Natural killer cell (primary cell): Measurements from ENCODE around the gene ST3GAL3. TPM values are rescaled to one million over a fixed set of nuclear protein-coding genes. Genes with fewer than 3 reads are reported as not detected.

Source experiments
- ATAC-seq, 3 donors: fragments of 150-1000 bp in 2 of 3; fragments of 200-7000 bp in 1 of 3; cut with Tn5 transposase; 1 replicate in 1 of 3; 2 replicates in 2 of 3; pipeline ENCODE4 v1.10.0; 2021; ENCODE audit warnings: mild to moderate bottlenecking in 2 of 3, moderate library complexity in 2 of 3
- DNase-seq, 2 donors: peaks; one replicate each; pipeline versions ENCODE4 v3.0.0 to v3.0.0-alpha.2; 2013 to 2021; ENCODE audit warnings: mixed read lengths in 1 of 2
- H3K27ac ChIP-seq: one replicate; pipeline ENCODE4 v1.5.1; 2013; ENCODE audit warnings: mild to moderate bottlenecking, low read length
- H3K27me3 ChIP-seq: one replicate; pipeline ENCODE4 v1.6.1; 2013; ENCODE audit warnings: low read length; ENCODE audit not compliant: control insufficient read depth, insufficient read depth
- H3K36me3 ChIP-seq: one replicate; pipeline ENCODE4 v1.6.1; 2013; ENCODE audit warnings: low read length; ENCODE audit not compliant: control insufficient read depth, insufficient read depth
- H3K4me1 ChIP-seq: one replicate; pipeline ENCODE4 v1.6.1; 2013; ENCODE audit warnings: low read length; ENCODE audit not compliant: control insufficient read depth, insufficient read depth
- H3K4me3 ChIP-seq: one replicate; pipeline ENCODE4 v1.5.1; 2013; ENCODE audit warnings: low read length
- H3K9me3 ChIP-seq: one replicate; pipeline ENCODE4 v1.6.1; 2013; ENCODE audit warnings: low read length; ENCODE audit not compliant: control insufficient read depth, insufficient read depth
- H3K27ac Mint-ChIP-seq, 2 donors: one replicate each; pipeline ENCODE4 v1.8.0; 2022; ENCODE audit warnings: mild to moderate bottlenecking in 2 of 2, mixed read lengths in 2 of 2, moderate library complexity in 1 of 2
- H3K27me3 Mint-ChIP-seq, 2 donors: one replicate each; pipeline ENCODE4 v1.8.0; 2022; ENCODE audit warnings: low read depth in 2 of 2, mixed read lengths in 2 of 2
- H3K36me3 Mint-ChIP-seq: one replicate; pipeline ENCODE4 v1.8.0; 2022; ENCODE audit warnings: mixed read lengths
- H3K4me1 Mint-ChIP-seq, 2 donors: one replicate each; pipeline ENCODE4 v1.8.0; 2022; ENCODE audit warnings: mixed read lengths in 2 of 2
- H3K4me3 Mint-ChIP-seq: one replicate; pipeline ENCODE4 v1.8.0; 2022; ENCODE audit warnings: mild to moderate bottlenecking, moderate library complexity, mixed read lengths
- H3K9me3 Mint-ChIP-seq, 2 donors: one replicate each; pipeline ENCODE4 v1.8.0; 2022; ENCODE audit warnings: mixed read lengths in 2 of 2
- WGBS: methylation state at CpG from one replicate; pipeline ENCODE4 v1.1.7; 2013; ENCODE audit warnings: missing lambda C conversion rate; ENCODE audit not compliant: insufficient coverage; 5-methylcytosine and 5-hydroxymethylcytosine counted together
- intact Hi-C: fragments of 100-400 bp; cut with micrococcal nuclease; formaldehyde crosslinking; loops from one replicate; pipeline ENCODE4 v1.14.2; 2022
- total RNA-seq, 4 donors: library from RNA; stranded (reverse); fragments of 120-200 nt in 1 of 4; gene quantifications; one replicate each; pipeline versions ENCODE4 v1.2.3 to v1.2.4, GENCODE V29; 2013 to 2022
- TF ChIP-seq, protein P1 (sequence below): fragments of 200-600 bp; IDR thresholded peaks from one replicate; pipeline ENCODE4 v1.8.0; 2022; ENCODE audit warnings: antibody characterized with exemption

The ST3GAL3 gene
- total RNA-seq, 3 donors from 2014 or later (not counting 1 experiment from before 2014, with no cell fraction given): 22.2 to 27.3 (median 22.3) TPM

- no peaks in the 10 kb centered on the region for H3K9me3 ChIP-seq
- no peak overlapping the region for H3K27ac ChIP-seq
- 32% methylated on average over 5 of the region's 6 CpGs for WGBS
- H3K4me3 Mint-ChIP-seq: no peak overlapping the region
- no peak overlapping the region for H3K27ac Mint-ChIP-seq
- no peaks in the 10 kb centered on the region for H3K27me3 Mint-ChIP-seq
- intact Hi-C loops: no loop called here
- H3K36me3 ChIP-seq: peaks cover 4% of the 10 kb centered on the region
- H3K27me3 ChIP-seq: no peaks in the 10 kb centered on the region
- H3K4me1 ChIP-seq: peaks cover 27% of the 10 kb centered on the region
- H3K9me3 Mint-ChIP-seq: no peaks in the 10 kb centered on the region
- H3K36me3 Mint-ChIP-seq: no peaks in the 10 kb centered on the region
- DNase-seq (peak in 1 of 2 donors; percentile 86), ATAC-seq (peak in 1 of 3 donors; percentile 36)
- no peak overlapping the region for H3K4me3 ChIP-seq
- H3K4me1 Mint-ChIP-seq: peaks cover 22 to 25% of the 10 kb centered on the region in 2 donors
- TF ChIP-seq, protein P1, sequence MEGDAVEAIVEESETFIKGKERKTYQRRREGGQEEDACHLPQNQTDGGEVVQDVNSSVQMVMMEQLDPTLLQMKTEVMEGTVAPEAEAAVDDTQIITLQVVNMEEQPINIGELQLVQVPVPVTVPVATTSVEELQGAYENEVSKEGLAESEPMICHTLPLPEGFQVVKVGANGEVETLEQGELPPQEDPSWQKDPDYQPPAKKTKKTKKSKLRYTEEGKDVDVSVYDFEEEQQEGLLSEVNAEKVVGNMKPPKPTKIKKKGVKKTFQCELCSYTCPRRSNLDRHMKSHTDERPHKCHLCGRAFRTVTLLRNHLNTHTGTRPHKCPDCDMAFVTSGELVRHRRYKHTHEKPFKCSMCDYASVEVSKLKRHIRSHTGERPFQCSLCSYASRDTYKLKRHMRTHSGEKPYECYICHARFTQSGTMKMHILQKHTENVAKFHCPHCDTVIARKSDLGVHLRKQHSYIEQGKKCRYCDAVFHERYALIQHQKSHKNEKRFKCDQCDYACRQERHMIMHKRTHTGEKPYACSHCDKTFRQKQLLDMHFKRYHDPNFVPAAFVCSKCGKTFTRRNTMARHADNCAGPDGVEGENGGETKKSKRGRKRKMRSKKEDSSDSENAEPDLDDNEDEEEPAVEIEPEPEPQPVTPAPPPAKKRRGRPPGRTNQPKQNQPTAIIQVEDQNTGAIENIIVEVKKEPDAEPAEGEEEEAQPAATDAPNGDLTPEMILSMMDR: no peak
Measured at GRCh38 chr1:43836267-43836951, 129.1 kb downstream of the ST3GAL3 start.

- Mint-ChIP-seq H3K9me3 (no peaks in the 10 kb centered on the region), H3K4me3 (no peak overlapping the region), H3K4me1 (peaks cover 22 to 25% of the 10 kb centered on the region in 2 donors), H3K27me3 (no peaks in the 10 kb centered on the region), H3K27ac (no peak overlapping the region), H3K36me3 (peaks cover 8% of the 10 kb centered on the region)
- no peaks in the 10 kb centered on the region for H3K9me3 ChIP-seq
- no peak for ATAC-seq
- TF ChIP-seq, protein P1: no peak
- H3K27ac ChIP-seq: no peak overlapping the region
- no peak for DNase-seq
- H3K4me3 ChIP-seq: no peak overlapping the region
- H3K27me3 ChIP-seq: no peaks in the 10 kb centered on the region
- intact Hi-C loops: no loop called here
- WGBS: 92% methylated on average over 5 of the region's 5 CpGs
- H3K4me1 ChIP-seq: peaks cover 19% of the 10 kb centered on the region
- peaks cover 15% of the 10 kb centered on the region for H3K36me3 ChIP-seq
Measured at GRCh38 chr1:43839056-43839455, 131.7 kb downstream of the ST3GAL3 start.

DNA sequence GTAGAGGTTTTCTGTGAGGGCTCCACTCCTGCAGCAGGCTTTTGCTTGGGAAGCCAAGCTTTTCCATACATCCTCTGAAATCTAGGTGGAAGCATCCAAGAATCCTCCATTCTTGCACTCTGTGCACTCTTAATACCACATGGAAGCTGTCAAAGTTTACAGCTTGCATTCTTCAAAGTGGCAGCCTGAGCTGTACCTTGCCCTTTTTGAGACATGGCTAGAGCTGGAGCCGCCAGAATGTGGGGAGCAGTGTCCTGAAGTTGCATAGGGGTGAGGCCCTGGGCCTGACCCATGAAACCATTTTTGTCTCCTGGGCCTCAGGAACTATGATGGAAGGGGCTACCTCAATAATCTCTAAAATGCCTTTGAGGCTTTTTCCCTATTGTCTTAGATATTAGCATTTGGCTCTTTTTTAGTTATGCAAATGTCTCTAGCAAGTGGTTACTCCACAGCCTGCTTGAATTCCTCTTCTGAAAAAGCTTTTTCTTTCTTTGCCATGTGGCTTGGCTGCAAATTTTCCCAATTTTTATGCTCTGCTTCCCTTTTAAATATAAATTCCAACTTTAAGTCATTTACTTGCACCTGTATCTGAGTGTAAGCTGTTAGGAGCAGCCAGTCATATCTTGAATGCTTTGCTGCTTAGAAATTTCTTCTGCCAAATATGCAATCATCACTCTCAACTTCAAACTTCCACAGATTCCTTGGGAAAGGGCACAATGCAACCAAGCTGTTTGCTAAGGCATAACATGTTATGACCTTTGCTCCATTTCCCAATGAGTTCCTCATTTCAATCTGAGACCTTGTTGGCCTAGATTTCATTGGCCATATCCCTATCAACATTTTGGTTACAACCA lies 134.2 kb downstream of the ST3GAL3 start:
- H3K27me3 ChIP-seq: no peaks in the 10 kb centered on the region
- peaks cover 12 to 13% of the 10 kb centered on the region in 2 donors for H3K4me1 Mint-ChIP-seq
- intact Hi-C loops: no loop called here
- no peak overlapping the region for H3K27ac Mint-ChIP-seq
- 100% methylated on average over 1 of the region's 1 CpG for WGBS
- peaks cover 3% of the 10 kb centered on the region for H3K4me1 ChIP-seq
- DNase-seq: no peak
- no peak overlapping the region for H3K4me3 ChIP-seq
- peaks cover 15% of the 10 kb centered on the region for H3K36me3 ChIP-seq
- H3K4me3 Mint-ChIP-seq: no peak overlapping the region
- TF ChIP-seq, protein P1: no peak
- no peaks in the 10 kb centered on the region for H3K27me3 Mint-ChIP-seq
- H3K27ac ChIP-seq: no peak overlapping the region
- no peaks in the 10 kb centered on the region for H3K9me3 Mint-ChIP-seq
- H3K9me3 ChIP-seq: no peaks in the 10 kb centered on the region
- ATAC-seq: no peak
- peaks cover 8% of the 10 kb centered on the region for H3K36me3 Mint-ChIP-seq
